ENCODE results near the gene PDE4D. TPM values are rescaled to one million over a fixed set of nuclear protein-coding genes. Genes with fewer than 3 reads are reported as not detected.
A peak's percentile ranks its signal among the peaks of the same experiment; 100 is the strongest.

The PDE4D gene
- total RNA-seq, 4 donors from 2014 or later: 14.7 to 36.3 (median 24.7) TPM

DNA sequence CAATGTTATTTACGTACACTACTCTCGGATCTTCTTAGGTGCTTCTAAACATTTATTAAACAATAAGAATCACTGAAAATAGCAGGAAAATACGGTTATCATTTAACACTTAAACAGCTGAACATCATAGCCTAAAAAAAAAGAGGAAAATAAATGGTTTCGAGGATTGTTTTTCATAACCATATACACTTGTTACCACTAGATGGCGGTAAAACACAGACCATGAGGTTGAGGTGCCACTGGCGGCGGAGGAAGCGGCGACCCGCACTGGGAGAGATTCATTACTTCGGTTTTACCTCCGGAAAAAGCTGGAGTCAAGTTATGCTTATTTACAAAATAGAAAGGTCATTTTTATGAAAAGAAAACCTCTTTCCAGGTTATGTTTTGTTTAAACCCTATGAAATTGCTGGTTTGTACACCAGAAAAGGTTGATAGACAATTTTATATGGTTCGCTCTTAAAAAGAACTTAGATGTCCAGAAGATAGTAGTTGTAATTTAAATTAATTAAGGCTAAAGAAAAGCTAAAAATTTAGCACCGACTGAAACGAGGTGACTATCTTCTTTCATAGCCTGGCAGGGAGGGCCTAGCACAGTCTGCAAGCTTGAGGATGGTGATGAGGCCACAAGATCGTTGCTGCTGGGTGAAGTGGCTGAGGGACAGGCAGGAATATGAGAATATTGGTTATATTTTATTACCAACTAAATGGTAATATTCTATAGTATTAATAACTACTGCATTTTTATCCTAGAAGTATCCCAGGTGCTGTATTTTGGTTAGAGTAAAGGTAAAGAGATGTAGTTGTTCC is 704.9 kb downstream of the PDE4D start:
- H3K4me3 ChIP-seq (replicated peaks in 1 of 3): no peak overlapping the region
- no peaks in the 10 kb centered on the region for H3K36me3 ChIP-seq
- intact Hi-C loops (cut with DNase I): loop anchor here (5.0 kb wide), 1 partner anchor 184 kb away; no protein-coding TSS in a partner anchor
- H3K4me1 ChIP-seq: no peaks in the 10 kb centered on the region
- WGBS, 2 donors: 15 to 17% methylated on average over 16 of the region's 16 CpGs
- peak; percentile 60 to 68 for DNase-seq
- no peaks in the 10 kb centered on the region for H3K27me3 ChIP-seq
- no peak for TF ChIP-seq POLR2A (IDR thresholded peaks at IDR 0.05)
- TF ChIP-seq, protein P1, sequence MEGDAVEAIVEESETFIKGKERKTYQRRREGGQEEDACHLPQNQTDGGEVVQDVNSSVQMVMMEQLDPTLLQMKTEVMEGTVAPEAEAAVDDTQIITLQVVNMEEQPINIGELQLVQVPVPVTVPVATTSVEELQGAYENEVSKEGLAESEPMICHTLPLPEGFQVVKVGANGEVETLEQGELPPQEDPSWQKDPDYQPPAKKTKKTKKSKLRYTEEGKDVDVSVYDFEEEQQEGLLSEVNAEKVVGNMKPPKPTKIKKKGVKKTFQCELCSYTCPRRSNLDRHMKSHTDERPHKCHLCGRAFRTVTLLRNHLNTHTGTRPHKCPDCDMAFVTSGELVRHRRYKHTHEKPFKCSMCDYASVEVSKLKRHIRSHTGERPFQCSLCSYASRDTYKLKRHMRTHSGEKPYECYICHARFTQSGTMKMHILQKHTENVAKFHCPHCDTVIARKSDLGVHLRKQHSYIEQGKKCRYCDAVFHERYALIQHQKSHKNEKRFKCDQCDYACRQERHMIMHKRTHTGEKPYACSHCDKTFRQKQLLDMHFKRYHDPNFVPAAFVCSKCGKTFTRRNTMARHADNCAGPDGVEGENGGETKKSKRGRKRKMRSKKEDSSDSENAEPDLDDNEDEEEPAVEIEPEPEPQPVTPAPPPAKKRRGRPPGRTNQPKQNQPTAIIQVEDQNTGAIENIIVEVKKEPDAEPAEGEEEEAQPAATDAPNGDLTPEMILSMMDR (IDR thresholded peaks at IDR 0.05): peak; percentile 53 to 87 (median 71)
- no peak overlapping the region for H3K27ac ChIP-seq
- no peaks in the 10 kb centered on the region for H3K9me3 ChIP-seq

DNA sequence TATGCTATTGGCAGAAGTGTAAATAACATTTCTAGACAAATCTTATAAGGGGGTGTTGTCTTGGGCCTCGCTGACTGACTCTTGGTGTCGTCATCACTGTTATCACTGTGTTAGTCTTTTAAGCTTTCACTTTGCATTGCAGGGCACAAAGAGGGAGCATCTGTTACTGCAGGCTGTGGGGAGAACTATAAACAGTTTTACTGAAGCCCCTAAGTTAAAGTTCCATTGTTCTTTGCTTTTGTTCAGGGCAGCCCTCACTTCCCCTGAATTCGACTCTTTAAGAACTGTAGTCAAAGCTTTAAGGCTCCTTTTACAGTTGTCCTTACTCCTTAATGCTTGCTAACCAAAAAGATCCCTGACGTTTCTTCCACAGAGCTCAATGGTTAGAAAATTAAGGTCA is 705.7 kb downstream of the PDE4D start:
- Histone ChIP-seq H3K27me3 (no peaks in the 10 kb centered on the region), H3K27ac (no peak overlapping the region), H3K4me3 (replicated peaks in 1 of 3) (no peak overlapping the region), H3K36me3 (no peaks in the 10 kb centered on the region), H3K4me1 (no peaks in the 10 kb centered on the region), H3K9me3 (no peaks in the 10 kb centered on the region)
- TF ChIP-seq POLR2A (IDR thresholded peaks at IDR 0.05): no peak
- TF ChIP-seq, protein P1 (IDR thresholded peaks at IDR 0.05): no peak
- 44 to 45% methylated on average over 4 of the region's 4 CpGs for WGBS, 2 donors
- intact Hi-C loops (cut with DNase I): loop anchor here (5.0 kb wide), 1 partner anchor 184 kb away; no protein-coding TSS in a partner anchor
- no peak for DNase-seq

DNA sequence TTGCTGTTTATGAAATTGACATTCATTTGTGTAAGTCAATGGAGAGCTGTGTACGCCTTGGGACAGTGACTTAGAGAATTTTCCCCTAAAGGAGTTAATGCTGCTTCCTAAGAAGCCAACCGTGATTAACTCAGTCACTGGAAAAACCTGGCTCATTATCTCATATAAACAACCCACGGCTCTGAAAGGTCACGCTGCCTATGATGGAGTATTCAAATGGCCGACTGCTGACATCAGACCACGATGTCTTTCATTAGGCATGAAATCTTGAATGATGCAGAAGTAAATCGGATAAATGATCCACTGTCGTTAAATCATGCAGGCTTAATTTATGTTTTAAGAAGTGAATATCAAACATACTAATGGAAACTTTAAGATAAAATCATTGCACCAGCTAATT is 706.9 kb downstream of the PDE4D start:
- Histone ChIP-seq H3K27ac (no peak overlapping the region), H3K36me3 (no peaks in the 10 kb centered on the region), H3K9me3 (no peaks in the 10 kb centered on the region), H3K4me3 (replicated peaks in 1 of 3) (no peak overlapping the region), H3K27me3 (no peaks in the 10 kb centered on the region), H3K4me1 (no peaks in the 10 kb centered on the region)
- TF ChIP-seq POLR2A (IDR thresholded peaks at IDR 0.05): no peak
- TF ChIP-seq, protein P1 (IDR thresholded peaks at IDR 0.05): no peak
- intact Hi-C loops (cut with DNase I): loop anchor here (5.0 kb wide), 1 partner anchor 186 kb away; no protein-coding TSS in a partner anchor
- DNase-seq: no peak
- 67 to 75% methylated on average over 8 of the region's 8 CpGs for WGBS, 2 donors

DNA sequence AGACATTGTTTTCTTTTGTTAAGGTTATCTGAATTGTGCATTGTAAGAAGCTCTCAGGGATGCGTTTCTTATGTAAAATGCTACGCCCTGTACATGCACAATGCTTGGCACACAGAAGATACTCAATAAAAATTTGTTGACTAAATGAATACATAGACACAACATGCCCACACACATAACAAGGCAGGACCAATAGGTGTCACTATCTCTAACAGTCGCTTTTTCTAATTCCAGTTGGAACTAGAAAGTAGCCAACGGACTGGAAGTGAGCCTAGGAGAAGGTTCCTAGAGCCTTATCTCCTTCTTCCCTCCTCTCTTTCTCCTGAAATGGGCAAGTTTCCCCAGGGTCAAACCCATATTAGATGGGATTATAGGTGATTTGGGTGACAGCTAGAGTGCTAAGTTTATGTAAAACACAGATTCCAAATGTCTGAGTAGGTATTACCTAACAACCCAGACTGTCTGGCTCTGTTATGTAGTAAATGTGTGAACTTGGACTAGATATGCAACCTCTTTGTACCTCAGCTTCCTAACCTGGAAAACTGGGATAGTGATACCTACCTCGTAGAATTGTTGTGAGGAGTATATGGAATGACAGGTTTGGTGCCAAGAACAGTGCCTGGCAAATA is 707.7 kb downstream of the PDE4D start:
- TF ChIP-seq, protein P1 (IDR thresholded peaks at IDR 0.05): no peak
- TF ChIP-seq POLR2A (IDR thresholded peaks at IDR 0.05): no peak
- WGBS, 2 donors: 81 to 95% methylated on average over 5 of the region's 5 CpGs
- Histone ChIP-seq H3K4me3 (replicated peaks in 1 of 3) (no peak overlapping the region), H3K4me1 (no peaks in the 10 kb centered on the region), H3K27ac (no peak overlapping the region), H3K36me3 (no peaks in the 10 kb centered on the region), H3K9me3 (no peaks in the 10 kb centered on the region), H3K27me3 (no peaks in the 10 kb centered on the region)
- no peak for DNase-seq
- intact Hi-C loops (cut with DNase I): loop anchor here (5.0 kb wide), 1 partner anchor 186 kb away; no protein-coding TSS in a partner anchor

DNA sequence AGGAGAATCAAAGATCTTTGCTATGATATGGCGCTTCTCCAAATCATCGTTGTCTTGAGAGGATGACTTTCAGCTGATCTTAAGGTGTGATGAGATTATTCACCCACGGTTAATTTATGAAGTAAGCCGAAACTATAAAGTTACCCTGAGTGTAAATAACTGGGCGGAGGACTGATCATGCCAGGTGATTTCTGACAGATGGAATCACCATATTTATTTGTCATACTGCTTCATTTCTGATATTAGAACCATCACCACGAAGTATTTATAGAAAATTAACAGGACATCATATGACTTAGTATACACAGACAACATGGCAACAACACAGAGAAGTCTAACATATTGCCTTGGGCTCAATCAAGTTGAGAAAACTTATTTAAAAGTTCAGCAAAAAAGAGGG is 708.8 kb downstream of the PDE4D start:
- DNase-seq: no peak
- Histone ChIP-seq H3K4me1 (no peaks in the 10 kb centered on the region), H3K36me3 (no peaks in the 10 kb centered on the region), H3K27ac (no peak overlapping the region), H3K27me3 (no peaks in the 10 kb centered on the region), H3K4me3 (replicated peaks in 1 of 3) (no peak overlapping the region), H3K9me3 (no peaks in the 10 kb centered on the region)
- 87 to 90% methylated on average over 6 of the region's 6 CpGs for WGBS, 2 donors
- no peak for TF ChIP-seq POLR2A (IDR thresholded peaks at IDR 0.05)
- TF ChIP-seq, protein P1 (IDR thresholded peaks at IDR 0.05): no peak
- intact Hi-C loops (cut with DNase I): loop anchor here (5.0 kb wide), 1 partner anchor 188 kb away; no protein-coding TSS in a partner anchor
